ENCODE results near the gene TRIM45.
A peak's percentile ranks its signal among the peaks of the same experiment; 100 is the strongest.
"Not testable (repeated sequence)": the region's sequence is repeated elsewhere in the genome, so short reads cannot be mapped to it uniquely, and the experiment has no call there.

Gene TRIM45

GRCh38 chr1:117121589-117122329 lies at the start of gene TRIM45:
TSS of gene TRIM45 (minus strand) at chr1:117121749. CDS start at chr1:117121201, 548 bp downstream.
- no peaks in the 10 kb centered on the region for H3K9me3 ChIP-seq (ENCODE audit: control insufficient read depth in 1 of 2, low read length in 2 of 2)
- H3K4me1 ChIP-seq (ENCODE audit: control insufficient read depth in 1 of 2, insufficient read depth in 2 of 2, low read length in 2 of 2), result peaks cover 4 to 12% of the 10 kb centered on the region in 2 donors
- H3K27ac ChIP-seq (ENCODE audit: low read length), result peak within 1 kb of the TSS; percentile 87
- H3K36me3 ChIP-seq (ENCODE audit: control insufficient read depth in 1 of 2, insufficient read depth in 2 of 2, low read length in 2 of 2), result no peaks in the 10 kb centered on the region
- H3K27me3 ChIP-seq (ENCODE audit: low read depth, low read length), result no peaks in the 10 kb centered on the region
- H3K4me3 ChIP-seq (ENCODE audit: low read depth in 1 of 2, low read length in 2 of 2), result peak within 1 kb of the TSS; percentile 60 to 80

- no peaks in the 10 kb centered on the region for H3K9me3 ChIP-seq (ENCODE audit: control insufficient read depth in 1 of 2, low read length in 2 of 2)
- H3K4me3 ChIP-seq (ENCODE audit: low read depth in 1 of 2, low read length in 2 of 2), result no peak overlapping the region
Measured at GRCh38 chr1:117169871-117170596, 48.5 kb upstream of the TRIM45 start.

GRCh38 chr1:117167402-117167801 lies 45.9 kb upstream of the TRIM45 start:
- no peaks in the 10 kb centered on the region for H3K27me3 ChIP-seq (ENCODE audit: low read depth, low read length)
- H3K4me1 ChIP-seq (ENCODE audit: control insufficient read depth in 1 of 2, insufficient read depth in 2 of 2, low read length in 2 of 2), result no peaks in the 10 kb centered on the region
- H3K9me3 ChIP-seq (ENCODE audit: control insufficient read depth in 1 of 2, low read length in 2 of 2), result no peaks in the 10 kb centered on the region
- no peak overlapping the region for H3K4me3 ChIP-seq (ENCODE audit: low read depth in 1 of 2, low read length in 2 of 2)
- no peaks in the 10 kb centered on the region for H3K36me3 ChIP-seq (ENCODE audit: control insufficient read depth in 1 of 2, insufficient read depth in 2 of 2, low read length in 2 of 2)
- no peak overlapping the region for H3K27ac ChIP-seq (ENCODE audit: low read length)

More at GRCh38 chr1:117169871-117170596, 48.5 kb upstream of the TRIM45 start:
- Histone ChIP-seq H3K4me1 (ENCODE audit: control insufficient read depth in 1 of 2, insufficient read depth in 2 of 2, low read length in 2 of 2) (no peaks in the 10 kb centered on the region), H3K27ac (ENCODE audit: low read length) (no peak overlapping the region), H3K27me3 (ENCODE audit: low read depth, low read length) (no peaks in the 10 kb centered on the region), H3K36me3 (ENCODE audit: control insufficient read depth in 1 of 2, insufficient read depth in 2 of 2, low read length in 2 of 2) (no peaks in the 10 kb centered on the region)

GRCh38 chr1:117166076-117166475 lies 44.5 kb upstream of the TRIM45 start:
- H3K9me3 ChIP-seq (ENCODE audit: control insufficient read depth in 1 of 2, low read length in 2 of 2), result no peaks in the 10 kb centered on the region
- no peak overlapping the region for H3K4me3 ChIP-seq (ENCODE audit: low read depth in 1 of 2, low read length in 2 of 2)
- no peaks in the 10 kb centered on the region for H3K36me3 ChIP-seq (ENCODE audit: control insufficient read depth in 1 of 2, insufficient read depth in 2 of 2, low read length in 2 of 2)
- no peaks in the 10 kb centered on the region for H3K27me3 ChIP-seq (ENCODE audit: low read depth, low read length)
- H3K27ac ChIP-seq (ENCODE audit: low read length), result no peak overlapping the region
- H3K4me1 ChIP-seq (ENCODE audit: control insufficient read depth in 1 of 2, insufficient read depth in 2 of 2, low read length in 2 of 2), result no peaks in the 10 kb centered on the region

GRCh38 chr1:117164209-117164608 lies 42.7 kb upstream of the TRIM45 start:
- H3K27ac ChIP-seq (ENCODE audit: low read length), result no peak overlapping the region
- H3K36me3 ChIP-seq (ENCODE audit: control insufficient read depth in 1 of 2, insufficient read depth in 2 of 2, low read length in 2 of 2), result no peaks in the 10 kb centered on the region
- no peak overlapping the region for H3K4me3 ChIP-seq (ENCODE audit: low read depth in 1 of 2, low read length in 2 of 2)
- H3K27me3 ChIP-seq (ENCODE audit: low read depth, low read length), result no peaks in the 10 kb centered on the region
- H3K4me1 ChIP-seq (ENCODE audit: control insufficient read depth in 1 of 2, insufficient read depth in 2 of 2, low read length in 2 of 2), result no peaks in the 10 kb centered on the region
- H3K9me3 ChIP-seq (ENCODE audit: control insufficient read depth in 1 of 2, low read length in 2 of 2), result no peaks in the 10 kb centered on the region

GRCh38 chr1:117162816-117163215 lies 41.3 kb upstream of the TRIM45 start:
- Histone ChIP-seq H3K27me3 (ENCODE audit: low read depth, low read length) (no peaks in the 10 kb centered on the region), H3K4me3 (ENCODE audit: low read depth in 1 of 2, low read length in 2 of 2) (no peak overlapping the region), H3K4me1 (ENCODE audit: control insufficient read depth in 1 of 2, insufficient read depth in 2 of 2, low read length in 2 of 2) (no peaks in the 10 kb centered on the region), H3K36me3 (ENCODE audit: control insufficient read depth in 1 of 2, insufficient read depth in 2 of 2, low read length in 2 of 2) (no peaks in the 10 kb centered on the region), H3K9me3 (ENCODE audit: control insufficient read depth in 1 of 2, low read length in 2 of 2) (no peaks in the 10 kb centered on the region), H3K27ac (ENCODE audit: low read length) (no peak overlapping the region)

GRCh38 chr1:117161887-117162286 lies 40.3 kb upstream of the TRIM45 start:
- Histone ChIP-seq H3K27ac (ENCODE audit: low read length) (no peak overlapping the region), H3K27me3 (ENCODE audit: low read depth, low read length) (no peaks in the 10 kb centered on the region), H3K4me3 (ENCODE audit: low read depth in 1 of 2, low read length in 2 of 2) (no peak overlapping the region), H3K36me3 (ENCODE audit: control insufficient read depth in 1 of 2, insufficient read depth in 2 of 2, low read length in 2 of 2) (no peaks in the 10 kb centered on the region), H3K4me1 (ENCODE audit: control insufficient read depth in 1 of 2, insufficient read depth in 2 of 2, low read length in 2 of 2) (no peaks in the 10 kb centered on the region), H3K9me3 (ENCODE audit: control insufficient read depth in 1 of 2, low read length in 2 of 2) (no peaks in the 10 kb centered on the region)

GRCh38 chr1:117151305-117151704 lies 29.8 kb upstream of the TRIM45 start:
- not testable (repeated sequence) for H3K27ac ChIP-seq (ENCODE audit: low read length)

GRCh38 chr1:117150316-117150715 lies 28.8 kb upstream of the TRIM45 start:
- Histone ChIP-seq H3K4me1 (ENCODE audit: control insufficient read depth in 1 of 2, insufficient read depth in 2 of 2, low read length in 2 of 2) (no peaks in the 10 kb centered on the region), H3K27ac (ENCODE audit: low read length) (no peak overlapping the region), H3K9me3 (ENCODE audit: control insufficient read depth in 1 of 2, low read length in 2 of 2) (no peaks in the 10 kb centered on the region), H3K36me3 (ENCODE audit: control insufficient read depth in 1 of 2, insufficient read depth in 2 of 2, low read length in 2 of 2) (no peaks in the 10 kb centered on the region), H3K4me3 (ENCODE audit: low read depth in 1 of 2, low read length in 2 of 2) (no peak overlapping the region), H3K27me3 (ENCODE audit: low read depth, low read length) (no peaks in the 10 kb centered on the region)

More at GRCh38 chr1:117151305-117151704, 29.8 kb upstream of the TRIM45 start:
- not testable (repeated sequence) for H3K9me3 ChIP-seq (ENCODE audit: control insufficient read depth in 1 of 2, low read length in 2 of 2); H3K27me3 ChIP-seq (ENCODE audit: low read depth, low read length); H3K36me3 ChIP-seq (ENCODE audit: control insufficient read depth in 1 of 2, insufficient read depth in 2 of 2, low read length in 2 of 2); H3K4me3 ChIP-seq (ENCODE audit: low read depth in 1 of 2, low read length in 2 of 2); H3K4me1 ChIP-seq (ENCODE audit: control insufficient read depth in 1 of 2, insufficient read depth in 2 of 2, low read length in 2 of 2)

- no peaks in the 10 kb centered on the region for H3K36me3 ChIP-seq (ENCODE audit: control insufficient read depth in 1 of 2, insufficient read depth in 2 of 2, low read length in 2 of 2)
- no peak overlapping the region for H3K27ac ChIP-seq (ENCODE audit: low read length)
- H3K9me3 ChIP-seq (ENCODE audit: control insufficient read depth in 1 of 2, low read length in 2 of 2), result no peaks in the 10 kb centered on the region
- no peaks in the 10 kb centered on the region for H3K4me1 ChIP-seq (ENCODE audit: control insufficient read depth in 1 of 2, insufficient read depth in 2 of 2, low read length in 2 of 2)
- no peaks in the 10 kb centered on the region for H3K27me3 ChIP-seq (ENCODE audit: low read depth, low read length)
- no peak overlapping the region for H3K4me3 ChIP-seq (ENCODE audit: low read depth in 1 of 2, low read length in 2 of 2)
Measured at GRCh38 chr1:117147856-117148588, 26.5 kb upstream of the TRIM45 start.

- Histone ChIP-seq H3K27me3 (ENCODE audit: low read depth, low read length) (no peaks in the 10 kb centered on the region), H3K4me3 (ENCODE audit: low read depth in 1 of 2, low read length in 2 of 2) (no peak overlapping the region), H3K27ac (ENCODE audit: low read length) (no peak overlapping the region), H3K36me3 (ENCODE audit: control insufficient read depth in 1 of 2, insufficient read depth in 2 of 2, low read length in 2 of 2) (no peaks in the 10 kb centered on the region), H3K4me1 (ENCODE audit: control insufficient read depth in 1 of 2, insufficient read depth in 2 of 2, low read length in 2 of 2) (no peaks in the 10 kb centered on the region), H3K9me3 (ENCODE audit: control insufficient read depth in 1 of 2, low read length in 2 of 2) (no peaks in the 10 kb centered on the region)
Measured at GRCh38 chr1:117147341-117147831, 25.8 kb upstream of the TRIM45 start.

All from muscle layer of duodenum (tissue), 2 donors.